Lung (tissue), 12 donors: ENCODE results near the gene GLUD1. TPM values are rescaled to one million over a fixed set of nuclear protein-coding genes. Genes with fewer than 3 reads are reported as not detected.

Experiments
- ATAC-seq: fragments of 200-7000 bp; cut with Tn5 transposase; one replicate; pipeline ENCODE4 v1.9.1; 2020; ENCODE audit warnings: moderate number of reproducible peaks; ENCODE audit not compliant: insufficient read depth, low FRiP score
- DNase-seq, 3 donors: peaks; one replicate each; pipeline ENCODE4 v3.0.0-alpha.2; 2013 to 2017
- H3K27ac ChIP-seq, 2 donors: one replicate each; pipeline ENCODE4 v1.5.1; 2013; ENCODE audit warnings: mild to moderate bottlenecking in 2 of 2, moderate library complexity in 2 of 2, control low read depth in 1 of 2, inconsistent platforms in 1 of 2, low read depth in 1 of 2, low read length in 1 of 2
- H3K27me3 ChIP-seq, 3 donors: one replicate each; pipeline ENCODE4 v1.5.1; 2013; ENCODE audit warnings: low read length in 2 of 3; ENCODE audit not compliant: control insufficient read depth in 3 of 3, insufficient read depth in 3 of 3
- H3K36me3 ChIP-seq, 4 donors: one replicate each; pipeline ENCODE4 v1.5.1; 2013; ENCODE audit warnings: low read length in 4 of 4, mild to moderate bottlenecking in 1 of 4, moderate library complexity in 1 of 4; ENCODE audit not compliant: control insufficient read depth in 4 of 4, insufficient read depth in 4 of 4
- H3K4me1 ChIP-seq, 5 donors: one replicate each; pipeline ENCODE4 v1.5.1; 2013; ENCODE audit warnings: low read length in 5 of 5, mild to moderate bottlenecking in 2 of 5, moderate library complexity in 1 of 5; ENCODE audit not compliant: control insufficient read depth in 5 of 5, insufficient read depth in 5 of 5
- H3K4me3 ChIP-seq: one replicate; pipeline ENCODE4 v1.5.1; 2013; ENCODE audit warnings: mild to moderate bottlenecking, control low read depth, moderate library complexity
- H3K9ac ChIP-seq, 2 donors: one replicate each; pipeline ENCODE4 v1.5.1; 2013; ENCODE audit warnings: low read length in 2 of 2, control low read depth in 1 of 2; ENCODE audit not compliant: insufficient read depth in 1 of 2
- H3K9me3 ChIP-seq, 4 donors: one replicate each; pipeline ENCODE4 v1.5.1; 2013; ENCODE audit warnings: low read length in 3 of 4, mild to moderate bottlenecking in 1 of 4, moderate library complexity in 1 of 4; ENCODE audit not compliant: control insufficient read depth in 4 of 4, insufficient read depth in 3 of 4
- CTCF ChIP-seq: IDR thresholded peaks from 2 replicates; pipeline ENCODE4 v1.5.1; 2012; ENCODE audit warnings: mild to moderate bottlenecking; ENCODE audit errors: control extremely low read depth, extremely low read depth
- WGBS, 2 donors: extraction: QIAGEN DNeasy Blood & Tissue Kit; methylation state at CpG; one replicate each; pipeline ENCODE4 v1.1.7; 2013; 5-methylcytosine and 5-hydroxymethylcytosine counted together
- polyA plus RNA-seq, 2 donors: library from polyadenylated mRNA; stranded (reverse); fragments of 200-250 nt; gene quantifications; one replicate each; pipeline ENCODE4 v1.2.1, GENCODE V29; 2013
- total RNA-seq, 2 donors: library from RNA; depleted of rRNA in 1 of 2; stranded (reverse); fragments of >200 nt in 1 of 2; gene quantifications; one replicate each; pipeline ENCODE4 v1.2.1, GENCODE V29; 2014 to 2021
- donor health status: control.
- donor health status: control.
- donor health status: Bipolar disorder and iron deficiency.
- donor health status: healthy.
- donor health status: DM: yes; HTN: yes; CAD: no.

The GLUD1 gene
- total and polyA plus RNA-seq, 4 donors = 52.7 to 133 (median 96.7) TPM

DNA sequence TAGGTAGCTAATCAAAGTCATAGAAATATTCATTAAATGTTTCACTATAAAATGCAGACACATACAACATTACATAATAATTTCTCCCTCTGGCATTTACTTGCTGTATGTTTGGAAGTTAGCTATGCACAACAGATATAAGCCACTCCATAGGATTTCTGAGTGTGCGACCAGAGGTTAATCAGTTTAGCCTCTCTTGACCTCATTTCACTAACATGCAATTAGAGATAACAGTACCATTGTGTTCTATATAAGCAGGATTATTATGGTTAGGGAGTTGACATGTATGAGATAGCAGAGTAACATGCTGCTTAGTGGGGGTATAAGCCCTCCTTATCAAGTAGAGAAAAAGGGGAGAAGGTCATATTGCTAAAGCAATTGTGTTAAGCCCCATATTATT lies 26.4 kb downstream of the GLUD1 start:
- no peak for ATAC-seq
- TF ChIP-seq CTCF = no peak

GRCh38 chr10:87066865-87067264 lies 27.8 kb downstream of the GLUD1 start:
- no peak overlapping the region for H3K9ac ChIP-seq
- H3K9me3 ChIP-seq = no peaks in the 10 kb centered on the region
- DNase-seq (no peak), ATAC-seq (no peak)
- H3K36me3 ChIP-seq = peaks cover 9 to 42% (median 26%) of the 10 kb centered on the region in 4 donors
- WGBS, 2 donors = 94 to 100% methylated on average over 1 of the region's 1 CpG
- no peaks in the 10 kb centered on the region for H3K4me1 ChIP-seq
- TF ChIP-seq CTCF = no peak
- no peak overlapping the region for H3K4me3 ChIP-seq
- no peaks in the 10 kb centered on the region for H3K27me3 ChIP-seq
- no peak overlapping the region for H3K27ac ChIP-seq

More for the DNA sequence above, 26.4 kb downstream of the GLUD1 start:
- DNase-seq = no peak
- H3K27ac ChIP-seq = no peak overlapping the region
- H3K4me1 ChIP-seq = no peaks in the 10 kb centered on the region
- H3K9me3 ChIP-seq = no peaks in the 10 kb centered on the region
- peaks cover 9 to 42% (median 30%) of the 10 kb centered on the region in 4 donors for H3K36me3 ChIP-seq
- H3K4me3 ChIP-seq = no peak overlapping the region
- WGBS, 2 donors = 88 to 89% methylated on average over 1 of the region's 1 CpG
- H3K27me3 ChIP-seq = no peaks in the 10 kb centered on the region
- no peak overlapping the region for H3K9ac ChIP-seq

- no peak for DNase-seq
- 93 to 98% methylated on average over 2 of the region's 2 CpGs for WGBS, 2 donors
- no peak for ATAC-seq
Measured at GRCh38 chr10:87066178-87066577, 28.5 kb downstream of the GLUD1 start.

More at GRCh38 chr10:87066178-87066577, 28.5 kb downstream of the GLUD1 start:
- Histone ChIP-seq H3K9me3 (no peaks in the 10 kb centered on the region), H3K36me3 (peaks cover 13 to 42% (median 29%) of the 10 kb centered on the region in 4 donors), H3K4me1 (no peaks in the 10 kb centered on the region), H3K9ac (no peak overlapping the region), H3K27ac (no peak overlapping the region), H3K27me3 (no peaks in the 10 kb centered on the region), H3K4me3 (no peak overlapping the region)
- TF ChIP-seq CTCF = no peak
